ENCODE results near the gene CHSY3.

- TF ChIP-seq POLR2A (IDR thresholded peaks at IDR 0.05; ENCODE audit: low read length) (no peak), GATA1 (IDR thresholded peaks at IDR 0.05; ENCODE audit: low read depth, low read length) (no peak)
Measured at GRCh38 chr5:129917224-129917623, 13.0 kb downstream of the CHSY3 start.
